Erythroblast (primary cell): ENCODE results near the gene COL2A1.

ENCODE experiments used
- GATA1 ChIP-seq: IDR thresholded peaks from 2 replicates; pipeline ENCODE4 v1.6.1; 2011; ENCODE audit warnings: low read depth, mild to moderate bottlenecking, control low read depth, low read length, moderate library complexity
- POLR2A ChIP-seq: IDR thresholded peaks from 2 replicates; pipeline ENCODE4 v1.6.1; 2011; ENCODE audit warnings: mild to moderate bottlenecking, low read length

DNA sequence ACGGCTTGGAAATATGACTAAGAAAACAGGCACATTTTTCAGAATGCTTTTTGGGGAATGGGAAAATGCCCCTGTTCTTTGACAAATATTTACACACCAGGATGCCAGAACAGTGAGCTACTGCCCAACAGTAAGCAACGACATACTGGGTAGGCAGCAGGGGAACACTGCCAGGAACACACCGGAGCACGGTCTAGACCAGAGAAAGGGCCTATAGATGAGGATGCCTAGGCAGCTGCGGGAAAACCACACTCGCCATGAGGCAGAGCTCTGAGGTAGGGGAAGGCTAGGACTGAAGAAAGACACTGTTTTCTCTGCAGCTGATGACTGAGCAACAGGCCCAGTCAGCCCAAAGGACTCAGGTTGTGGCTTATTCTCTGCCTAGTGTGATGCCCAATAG is 45.9 kb upstream of the COL2A1 start:
- TF ChIP-seq POLR2A (no peak), GATA1 (no peak)
